Osteoblast (primary cell): ENCODE measurements around the gene IFIT1. TPM values are rescaled to one million over a fixed set of nuclear protein-coding genes. Genes with fewer than 3 reads are reported as not detected.
"Not testable (repeated sequence)": the region's sequence is repeated elsewhere in the genome, so short reads cannot be mapped to it uniquely, and the experiment has no call there.

Source experiments
- DNase-seq: peaks from one replicate; pipeline ENCODE4 v3.0.0; 2011; ENCODE audit warnings: low spot score, mixed read lengths; ENCODE audit not compliant: insufficient read length; ENCODE audit errors: missing footprints
- H2AFZ ChIP-seq: 2 replicates; pipeline ENCODE4 v1.6.0; 2011; ENCODE audit warnings: mild to moderate bottlenecking, low read length
- H3K27ac ChIP-seq: 2 replicates; pipeline ENCODE4 v1.5.1; 2011; ENCODE audit warnings: mild to moderate bottlenecking, low read depth, low read length, moderate library complexity
- H3K27me3 ChIP-seq: 2 replicates; pipeline ENCODE4 v1.6.0; 2012; ENCODE audit warnings: mild to moderate bottlenecking, control low read depth, inconsistent platforms, low read length, moderate library complexity; ENCODE audit not compliant: insufficient read depth
- H3K36me3 ChIP-seq: 2 replicates; pipeline ENCODE4 v1.5.1; 2011; ENCODE audit warnings: mild to moderate bottlenecking, low read length, control low read depth, moderate library complexity; ENCODE audit not compliant: insufficient read depth
- H3K4me1 ChIP-seq: 2 replicates; pipeline ENCODE4 v1.5.1; 2011; ENCODE audit warnings: mild to moderate bottlenecking, low read length, control low read depth, moderate library complexity; ENCODE audit not compliant: insufficient read depth
- H3K4me2 ChIP-seq: 2 replicates; pipeline ENCODE4 v1.6.0; 2011; ENCODE audit warnings: mild to moderate bottlenecking, low read length; ENCODE audit not compliant: insufficient read depth
- H3K4me3 ChIP-seq: fragments of 200-600 bp; sonication (generic); 3 replicates; pipeline ENCODE4 v1.5.1; 2012; ENCODE audit warnings: mild to moderate bottlenecking, low read length, inconsistent platforms; ENCODE audit not compliant: insufficient read depth
- H3K79me2 ChIP-seq: 2 replicates; pipeline ENCODE4 v1.6.0; 2012; ENCODE audit warnings: mild to moderate bottlenecking, low read length, control low read depth, inconsistent platforms; ENCODE audit not compliant: insufficient read depth
- H3K9me3 ChIP-seq: 2 replicates; pipeline ENCODE4 v1.5.1; 2011; ENCODE audit warnings: low read depth, low read length, control low read depth
- H4K20me1 ChIP-seq: 2 replicates; pipeline ENCODE4 v1.6.0; 2012; ENCODE audit warnings: mild to moderate bottlenecking, low read length, control low read depth; ENCODE audit not compliant: insufficient read depth
- total RNA-seq: library from RNA; depleted of rRNA; stranded (reverse); fragments of >200 nt; gene quantifications from 2 replicates; pipeline ENCODE4 v1.2.3, GENCODE V29; 2012
- TF ChIP-seq, protein P1 (sequence below): IDR thresholded peaks from 2 replicates; pipeline ENCODE4 v1.5.1; 2011; ENCODE audit warnings: mild to moderate bottlenecking, low read depth, low read length, moderate library complexity; ENCODE audit errors: extremely low read depth

The IFIT1 gene
- total RNA-seq, 1 donor = 34.4 TPM

DNA sequence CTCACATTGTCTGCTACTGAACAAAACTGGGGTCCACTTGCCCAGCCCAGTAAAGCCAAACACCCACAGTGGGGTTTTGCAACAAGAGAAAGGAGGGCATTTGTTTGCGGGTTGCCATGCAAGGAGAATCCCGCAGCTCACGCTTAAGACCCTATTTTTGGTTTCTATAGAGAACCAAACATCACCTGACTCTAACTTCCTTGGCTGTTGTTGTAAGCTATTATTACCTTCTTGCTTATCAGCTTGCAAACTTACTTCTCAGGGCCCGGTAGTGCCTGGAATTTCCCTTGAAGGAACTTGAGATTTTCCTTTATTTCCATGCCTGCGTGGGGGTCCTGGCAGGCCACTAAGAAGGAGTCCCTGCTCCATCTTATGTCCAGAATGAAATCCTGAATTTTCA is 43.9 kb upstream of the IFIT1 start:
- Histone ChIP-seq H3K79me2 (no peaks in the 10 kb centered on the region), H3K9me3 (no peaks in the 10 kb centered on the region), H2AFZ (no peak overlapping the region), H3K27me3 (no peaks in the 10 kb centered on the region), H3K27ac (peak overlapping the region; percentile 20), H3K4me2 (no peak overlapping the region), H3K4me3 (no peak overlapping the region), H3K4me1 (peaks cover 48% of the 10 kb centered on the region), H3K36me3 (no peaks in the 10 kb centered on the region), H4K20me1 (no peaks in the 10 kb centered on the region)
- DNase-seq = no peak
- TF ChIP-seq, protein P1, sequence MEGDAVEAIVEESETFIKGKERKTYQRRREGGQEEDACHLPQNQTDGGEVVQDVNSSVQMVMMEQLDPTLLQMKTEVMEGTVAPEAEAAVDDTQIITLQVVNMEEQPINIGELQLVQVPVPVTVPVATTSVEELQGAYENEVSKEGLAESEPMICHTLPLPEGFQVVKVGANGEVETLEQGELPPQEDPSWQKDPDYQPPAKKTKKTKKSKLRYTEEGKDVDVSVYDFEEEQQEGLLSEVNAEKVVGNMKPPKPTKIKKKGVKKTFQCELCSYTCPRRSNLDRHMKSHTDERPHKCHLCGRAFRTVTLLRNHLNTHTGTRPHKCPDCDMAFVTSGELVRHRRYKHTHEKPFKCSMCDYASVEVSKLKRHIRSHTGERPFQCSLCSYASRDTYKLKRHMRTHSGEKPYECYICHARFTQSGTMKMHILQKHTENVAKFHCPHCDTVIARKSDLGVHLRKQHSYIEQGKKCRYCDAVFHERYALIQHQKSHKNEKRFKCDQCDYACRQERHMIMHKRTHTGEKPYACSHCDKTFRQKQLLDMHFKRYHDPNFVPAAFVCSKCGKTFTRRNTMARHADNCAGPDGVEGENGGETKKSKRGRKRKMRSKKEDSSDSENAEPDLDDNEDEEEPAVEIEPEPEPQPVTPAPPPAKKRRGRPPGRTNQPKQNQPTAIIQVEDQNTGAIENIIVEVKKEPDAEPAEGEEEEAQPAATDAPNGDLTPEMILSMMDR = no peak

DNA sequence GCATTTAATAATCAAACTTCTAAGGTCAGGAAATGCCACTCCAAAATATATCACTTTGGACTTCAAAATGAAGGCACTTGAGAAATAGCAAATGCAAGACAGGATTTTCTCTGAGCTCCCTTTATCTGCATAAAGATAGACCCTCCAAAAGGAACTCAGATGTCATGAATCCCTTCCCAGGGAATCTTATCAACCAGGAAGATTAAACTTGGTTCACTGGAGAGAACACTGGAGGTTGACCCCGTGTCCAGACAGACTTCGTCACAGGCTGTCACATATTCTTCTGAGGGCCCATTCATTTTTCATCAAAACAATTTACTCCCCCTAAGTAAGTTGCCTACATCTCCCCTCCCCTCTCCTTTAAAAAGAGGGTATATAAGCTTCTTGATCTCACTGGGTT is 43.4 kb upstream of the IFIT1 start:
- H3K79me2 ChIP-seq = no peaks in the 10 kb centered on the region
- H3K4me1 ChIP-seq = peaks cover 48% of the 10 kb centered on the region
- H3K27ac ChIP-seq = no peak overlapping the region
- TF ChIP-seq, protein P1 = no peak
- H3K36me3 ChIP-seq = no peaks in the 10 kb centered on the region
- DNase-seq = no peak
- H2AFZ ChIP-seq = no peak overlapping the region
- H3K4me2 ChIP-seq = no peak overlapping the region
- no peaks in the 10 kb centered on the region for H3K27me3 ChIP-seq
- H3K9me3 ChIP-seq = no peaks in the 10 kb centered on the region
- no peaks in the 10 kb centered on the region for H4K20me1 ChIP-seq
- H3K4me3 ChIP-seq = no peak overlapping the region

DNA sequence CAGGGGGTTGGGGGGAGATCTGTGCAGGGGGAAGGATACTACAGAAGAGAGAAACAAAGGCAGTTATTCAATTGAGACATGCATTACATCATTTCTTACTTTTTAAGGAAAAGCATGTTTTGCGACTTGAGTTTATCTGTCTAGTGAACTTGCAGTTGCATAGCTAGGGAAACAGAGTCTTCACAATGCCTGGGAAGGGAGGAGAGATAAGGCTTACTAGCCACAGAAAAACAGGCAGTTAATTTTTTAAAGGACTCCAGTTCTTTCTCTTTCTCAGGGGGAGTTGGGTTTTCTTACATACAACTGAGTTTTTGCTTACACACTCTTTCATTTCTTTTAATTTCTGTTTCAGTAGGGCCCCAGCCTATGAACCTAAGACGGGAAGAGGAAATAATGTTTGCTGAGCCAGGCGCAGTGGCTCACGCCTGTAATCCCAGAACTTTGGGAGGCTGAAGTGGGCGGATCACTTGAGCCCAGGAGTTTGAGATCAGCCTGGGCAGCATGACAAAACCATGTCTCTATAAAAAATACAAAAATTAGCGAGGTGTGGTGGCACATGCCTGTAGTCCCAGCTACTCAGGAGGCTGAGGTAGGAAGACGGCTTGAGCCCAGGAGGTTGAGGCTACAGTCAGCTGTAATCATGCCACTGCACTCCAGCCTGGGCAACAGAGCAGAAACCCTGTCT is 41.6 kb upstream of the IFIT1 start:
- Histone ChIP-seq H3K4me2 (peak overlapping the region; percentile 80), H3K27ac (peak overlapping the region; percentile 99), H2AFZ (peak overlapping the region; percentile 41), H3K4me1 (peaks cover 59% of the 10 kb centered on the region), H3K4me3 (peak overlapping the region; percentile 55)
- DNase-seq, H4K20me1 ChIP-seq, H3K36me3 ChIP-seq, H3K9me3 ChIP-seq, H3K79me2 ChIP-seq, H3K27me3 ChIP-seq: not testable (repeated sequence)

DNA sequence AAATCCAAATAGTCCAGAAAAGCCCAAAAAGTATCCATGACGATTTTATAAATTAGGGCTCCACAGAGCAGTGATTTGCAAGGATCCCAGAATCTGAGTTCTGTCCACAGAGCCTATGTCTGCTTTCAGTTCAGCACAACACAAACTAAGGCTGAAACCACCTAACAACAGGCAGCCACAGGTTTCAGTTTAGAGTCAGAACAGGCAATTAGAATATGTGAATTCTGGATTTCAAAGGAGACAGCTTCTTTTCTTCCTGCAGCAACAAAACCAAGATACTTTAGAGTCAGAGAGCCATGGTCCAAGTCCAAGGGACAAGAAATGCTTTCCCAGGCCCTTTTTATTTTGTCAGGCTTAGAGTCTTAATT is 41.0 kb upstream of the IFIT1 start:
- Histone ChIP-seq H3K79me2 (no peaks in the 10 kb centered on the region), H3K27me3 (no peaks in the 10 kb centered on the region), H3K27ac (peak overlapping the region; percentile 99), H2AFZ (peak overlapping the region; percentile 76), H3K36me3 (no peaks in the 10 kb centered on the region), H3K4me3 (peak overlapping the region; percentile 55), H3K4me2 (peak overlapping the region; percentile 80), H3K4me1 (peaks cover 64% of the 10 kb centered on the region), H3K9me3 (no peaks in the 10 kb centered on the region), H4K20me1 (no peaks in the 10 kb centered on the region)
- DNase-seq = no peak
- TF ChIP-seq, protein P1 = no peak
